EH (cell line): ENCODE data around the gene EPHA7.

Experiments used
- DNase-seq: peaks from one replicate; pipeline ENCODE4 v3.0.0-alpha.2; 2015; ENCODE audit warnings: low read depth

The EPHA7 gene

GRCh38 chr6:93419304-93420162 lies at the start of gene EPHA7:
TSS of gene EPHA7 (minus strand) at chr6:93419559. CDS start at chr6:93419341, 218 bp downstream.
- DNase-seq = peak; percentile 81

- DNase-seq = no peak
These were observed 48.9 kb upstream of the EPHA7 start for GRCh38 chr6:93468291-93468690.

GRCh38 chr6:93454533-93454932 lies 35.2 kb upstream of the EPHA7 start:
- no peak for DNase-seq

- DNase-seq = no peak
These were observed 34.6 kb upstream of the EPHA7 start for GRCh38 chr6:93453956-93454355.

GRCh38 chr6:93447874-93448273 lies 28.5 kb upstream of the EPHA7 start:
- no peak for DNase-seq

GRCh38 chr6:93437491-93437890 lies 18.1 kb upstream of the EPHA7 start:
- no peak for DNase-seq

- no peak for DNase-seq
These were observed 14.2 kb upstream of the EPHA7 start for GRCh38 chr6:93433592-93433991.

- DNase-seq = no peak
These were observed 5.1 kb upstream of the EPHA7 start for GRCh38 chr6:93424303-93425064.

GRCh38 chr6:93423542-93423941 lies 4.2 kb upstream of the EPHA7 start:
- DNase-seq = peak; percentile 7

GRCh38 chr6:93420163-93420795 lies 920 bp upstream of the EPHA7 start:
- no peak for DNase-seq

- no peak for DNase-seq
These were observed 703 bp downstream of the EPHA7 start for GRCh38 chr6:93418408-93419303.

- DNase-seq = no peak
These were observed 1.3 kb downstream of the EPHA7 start for GRCh38 chr6:93418033-93418407.

- no peak for DNase-seq
These were observed 1.8 kb downstream of the EPHA7 start for GRCh38 chr6:93417421-93418013.

GRCh38 chr6:93416571-93417420 lies 2.6 kb downstream of the EPHA7 start:
- DNase-seq = no peak

GRCh38 chr6:93413190-93413589 lies 6.2 kb downstream of the EPHA7 start:
- no peak for DNase-seq

GRCh38 chr6:93412452-93412851 lies 6.9 kb downstream of the EPHA7 start:
- no peak for DNase-seq

GRCh38 chr6:93407186-93407585 lies 12.2 kb downstream of the EPHA7 start:
- peak; percentile 0 for DNase-seq

- no peak for DNase-seq
These were observed 16.0 kb downstream of the EPHA7 start for GRCh38 chr6:93403390-93403789.

GRCh38 chr6:93398723-93399122 lies 20.6 kb downstream of the EPHA7 start:
- no peak for DNase-seq

- no peak for DNase-seq
These were observed 24.9 kb downstream of the EPHA7 start for GRCh38 chr6:93394471-93394870.
